ENCODE data around the gene CIITA. TPM values are rescaled to one million over a fixed set of nuclear protein-coding genes. Genes with fewer than 3 reads are reported as not detected.

Gene CIITA
- total RNA-seq, 1 experiment from 2014 or later, result 22.4 TPM

DNA sequence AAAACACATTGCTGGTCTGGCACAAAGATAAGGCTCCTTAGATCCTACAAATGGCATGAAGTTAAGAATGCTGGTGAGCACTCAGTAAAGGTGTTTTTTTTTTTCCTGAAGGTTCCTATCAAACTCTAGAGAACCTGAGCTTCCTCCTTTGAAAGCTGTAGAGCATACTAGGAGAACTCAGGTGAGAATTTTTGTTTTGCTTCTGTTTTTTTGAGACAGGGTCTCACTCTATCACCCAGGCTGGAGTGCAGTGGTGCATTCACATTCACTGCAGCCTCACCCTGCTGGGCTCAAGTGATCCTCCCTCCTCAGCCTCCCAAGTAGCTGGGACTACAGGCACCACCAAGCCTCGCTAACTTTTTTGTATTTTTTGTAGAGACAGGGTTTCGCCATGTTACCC lies 21.0 kb upstream of the CIITA start:
- H3K9me3 Mint-ChIP-seq (ENCODE audit: low read depth, unreplicated experiment), result peaks cover 12% of the 10 kb centered on the region
- no peak for DNase-seq
- H3K27me3 Mint-ChIP-seq (ENCODE audit: unreplicated experiment), result no peaks in the 10 kb centered on the region
- no peak overlapping the region for H3K27ac Mint-ChIP-seq (ENCODE audit: unreplicated experiment)
- TF ChIP-seq, protein P1, sequence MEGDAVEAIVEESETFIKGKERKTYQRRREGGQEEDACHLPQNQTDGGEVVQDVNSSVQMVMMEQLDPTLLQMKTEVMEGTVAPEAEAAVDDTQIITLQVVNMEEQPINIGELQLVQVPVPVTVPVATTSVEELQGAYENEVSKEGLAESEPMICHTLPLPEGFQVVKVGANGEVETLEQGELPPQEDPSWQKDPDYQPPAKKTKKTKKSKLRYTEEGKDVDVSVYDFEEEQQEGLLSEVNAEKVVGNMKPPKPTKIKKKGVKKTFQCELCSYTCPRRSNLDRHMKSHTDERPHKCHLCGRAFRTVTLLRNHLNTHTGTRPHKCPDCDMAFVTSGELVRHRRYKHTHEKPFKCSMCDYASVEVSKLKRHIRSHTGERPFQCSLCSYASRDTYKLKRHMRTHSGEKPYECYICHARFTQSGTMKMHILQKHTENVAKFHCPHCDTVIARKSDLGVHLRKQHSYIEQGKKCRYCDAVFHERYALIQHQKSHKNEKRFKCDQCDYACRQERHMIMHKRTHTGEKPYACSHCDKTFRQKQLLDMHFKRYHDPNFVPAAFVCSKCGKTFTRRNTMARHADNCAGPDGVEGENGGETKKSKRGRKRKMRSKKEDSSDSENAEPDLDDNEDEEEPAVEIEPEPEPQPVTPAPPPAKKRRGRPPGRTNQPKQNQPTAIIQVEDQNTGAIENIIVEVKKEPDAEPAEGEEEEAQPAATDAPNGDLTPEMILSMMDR (IDR thresholded peaks at IDR 0.05; ENCODE audit: unreplicated experiment), result no peak
- BruUV-seq (replicated peaks), result no TSS peak
- H3K4me3 Mint-ChIP-seq (ENCODE audit: low read depth, unreplicated experiment), result no peak overlapping the region
- no peaks in the 10 kb centered on the region for H3K36me3 Mint-ChIP-seq (ENCODE audit: insufficient read depth, unreplicated experiment)
- CTCF ChIA-PET, result interaction anchor here (0.7 kb wide), 1 partner anchor 15 kb away, joined by 3 read pairs; no protein-coding TSS in a partner anchor
- peaks cover 10% of the 10 kb centered on the region for H3K4me1 Mint-ChIP-seq (ENCODE audit: low read depth, unreplicated experiment)
- intact Hi-C loops (cut with micrococcal nuclease; ENCODE audit: unreplicated experiment), result no loop called here

DNA sequence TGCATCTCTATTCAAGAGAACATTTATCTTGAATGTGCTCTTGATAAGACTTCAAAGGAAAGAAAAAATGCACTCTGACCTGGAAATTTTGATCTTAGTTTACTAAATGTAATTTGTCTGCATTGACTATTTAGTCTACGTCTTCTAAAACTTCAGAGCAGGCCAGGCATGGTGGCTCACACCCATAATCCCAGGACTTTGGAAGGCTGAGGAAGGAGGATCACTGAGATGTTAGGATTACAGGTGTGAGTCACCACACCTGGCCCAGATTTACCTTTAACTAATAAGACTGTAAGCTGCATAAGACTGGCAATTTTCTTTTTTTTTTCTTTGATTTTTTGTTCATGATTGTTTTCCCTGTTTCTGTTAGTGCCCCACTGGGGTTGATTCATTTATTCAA lies 18.8 kb upstream of the CIITA start:
- CTCF ChIA-PET, result interaction anchor here (0.6 kb wide), 1 partner anchor 29 kb away, joined by 3 read pairs; no protein-coding TSS in a partner anchor
- intact Hi-C loops (cut with micrococcal nuclease; ENCODE audit: unreplicated experiment), result no loop called here
- Mint-ChIP-seq H3K36me3 (ENCODE audit: insufficient read depth, unreplicated experiment) (no peaks in the 10 kb centered on the region), H3K27ac (ENCODE audit: unreplicated experiment) (no peak overlapping the region), H3K4me1 (ENCODE audit: low read depth, unreplicated experiment) (peaks cover 21% of the 10 kb centered on the region), H3K9me3 (ENCODE audit: low read depth, unreplicated experiment) (peaks cover 7% of the 10 kb centered on the region), H3K4me3 (ENCODE audit: low read depth, unreplicated experiment) (no peak overlapping the region), H3K27me3 (ENCODE audit: unreplicated experiment) (no peaks in the 10 kb centered on the region)
- no TSS peak for BruUV-seq (replicated peaks)
- no peak for DNase-seq
- TF ChIP-seq, protein P1 (IDR thresholded peaks at IDR 0.05; ENCODE audit: unreplicated experiment), result no peak

DNA sequence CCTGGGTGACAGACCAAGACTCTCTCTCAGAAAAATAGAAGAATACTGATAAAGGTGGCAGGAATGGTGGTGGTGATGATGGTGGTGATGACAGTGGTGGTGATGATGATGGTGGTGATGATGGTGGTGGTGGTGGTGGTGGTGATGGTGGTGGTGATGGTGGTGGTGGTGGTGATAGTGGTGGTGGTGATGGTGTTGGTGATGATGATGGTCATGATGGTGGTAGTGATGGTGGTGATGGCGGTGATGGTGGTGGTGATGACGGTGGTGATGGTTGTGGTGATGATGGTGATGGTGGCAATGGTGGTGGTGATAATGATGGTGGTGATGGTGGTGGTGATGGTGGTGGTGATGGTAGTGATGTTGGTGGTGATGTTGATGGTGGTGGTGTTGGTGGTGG lies 18.0 kb upstream of the CIITA start:
- Mint-ChIP-seq H3K9me3 (ENCODE audit: low read depth, unreplicated experiment) (peaks cover 7% of the 10 kb centered on the region), H3K27ac (ENCODE audit: unreplicated experiment) (peak overlapping the region; percentile 17), H3K4me1 (ENCODE audit: low read depth, unreplicated experiment) (peaks cover 22% of the 10 kb centered on the region), H3K27me3 (ENCODE audit: unreplicated experiment) (no peaks in the 10 kb centered on the region), H3K36me3 (ENCODE audit: insufficient read depth, unreplicated experiment) (no peaks in the 10 kb centered on the region), H3K4me3 (ENCODE audit: low read depth, unreplicated experiment) (no peak overlapping the region)
- CTCF ChIA-PET, result interaction anchor here (0.6 kb wide), 1 partner anchor 610 kb away, joined by 6 read pairs; no protein-coding TSS in a partner anchor
- BruUV-seq (replicated peaks), result no TSS peak
- DNase-seq, result no peak
- TF ChIP-seq, protein P1 (IDR thresholded peaks at IDR 0.05; ENCODE audit: unreplicated experiment), result no peak
- intact Hi-C loops (cut with micrococcal nuclease; ENCODE audit: unreplicated experiment), result no loop called here

- Mint-ChIP-seq H3K27ac (ENCODE audit: unreplicated experiment) (no peak overlapping the region), H3K9me3 (ENCODE audit: low read depth, unreplicated experiment) (peaks cover 7% of the 10 kb centered on the region), H3K4me1 (ENCODE audit: low read depth, unreplicated experiment) (peaks cover 22% of the 10 kb centered on the region), H3K4me3 (ENCODE audit: low read depth, unreplicated experiment) (no peak overlapping the region), H3K36me3 (ENCODE audit: insufficient read depth, unreplicated experiment) (no peaks in the 10 kb centered on the region), H3K27me3 (ENCODE audit: unreplicated experiment) (no peaks in the 10 kb centered on the region)
- no peak for DNase-seq
- TF ChIP-seq, protein P1 (IDR thresholded peaks at IDR 0.05; ENCODE audit: unreplicated experiment), result no peak
- BruUV-seq (replicated peaks), result no TSS peak
- CTCF ChIA-PET, result interaction anchor here (0.6 kb wide), 1 partner anchor 611 kb away, joined by 6 read pairs; no protein-coding TSS in a partner anchor
- intact Hi-C loops (cut with micrococcal nuclease; ENCODE audit: unreplicated experiment), result no loop called here
Measured at GRCh38 chr16:10859658-10860057, 17.3 kb upstream of the CIITA start.

All from Calu3 (cell line).